Activated naive CD4-positive, alpha-beta T cell treated with anti-CD3 and anti-CD28 coated beads, Interleukin-2, amount 50 U/mL, for 72 hours (primary cell): Measurements from ENCODE around the gene OR1C1. TPM values are rescaled to one million over a fixed set of nuclear protein-coding genes. Genes with fewer than 3 reads are reported as not detected.
"Not testable (repeated sequence)": the region's sequence is repeated elsewhere in the genome, so short reads cannot be mapped to it uniquely, and the experiment has no call there.

ENCODE experiments used
- ATAC-seq, 2 donors: fragments of 150-1000 bp; cut with Tn5 transposase; 2 replicates each; pipeline ENCODE4 v1.10.0; 2021; ENCODE audit warnings: mild to moderate bottlenecking in 2 of 2, moderate library complexity in 2 of 2
- DNase-seq, 2 donors: peaks; one replicate each; pipeline ENCODE4 v3.0.0; 2021 to 2022; ENCODE audit warnings: low spot score in 2 of 2
- H3K27ac Mint-ChIP-seq, 2 donors: one replicate each; pipeline ENCODE4 v1.8.0; 2022; ENCODE audit warnings: mild to moderate bottlenecking in 2 of 2, mixed read lengths in 2 of 2
- H3K36me3 Mint-ChIP-seq, 2 donors: one replicate each; pipeline ENCODE4 v1.8.0; 2022; ENCODE audit warnings: mixed read lengths in 2 of 2
- H3K9me3 Mint-ChIP-seq, 2 donors: one replicate each; pipeline ENCODE4 v1.8.0; 2022; ENCODE audit warnings: mixed read lengths in 2 of 2
- total RNA-seq, 2 donors: library from RNA; stranded (reverse); gene quantifications; one replicate each; pipeline ENCODE4 v1.2.3, GENCODE V29; 2022

Gene OR1C1, protein sequence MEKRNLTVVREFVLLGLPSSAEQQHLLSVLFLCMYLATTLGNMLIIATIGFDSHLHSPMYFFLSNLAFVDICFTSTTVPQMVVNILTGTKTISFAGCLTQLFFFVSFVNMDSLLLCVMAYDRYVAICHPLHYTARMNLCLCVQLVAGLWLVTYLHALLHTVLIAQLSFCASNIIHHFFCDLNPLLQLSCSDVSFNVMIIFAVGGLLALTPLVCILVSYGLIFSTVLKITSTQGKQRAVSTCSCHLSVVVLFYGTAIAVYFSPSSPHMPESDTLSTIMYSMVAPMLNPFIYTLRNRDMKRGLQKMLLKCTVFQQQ
- not detected for total RNA-seq

DNA sequence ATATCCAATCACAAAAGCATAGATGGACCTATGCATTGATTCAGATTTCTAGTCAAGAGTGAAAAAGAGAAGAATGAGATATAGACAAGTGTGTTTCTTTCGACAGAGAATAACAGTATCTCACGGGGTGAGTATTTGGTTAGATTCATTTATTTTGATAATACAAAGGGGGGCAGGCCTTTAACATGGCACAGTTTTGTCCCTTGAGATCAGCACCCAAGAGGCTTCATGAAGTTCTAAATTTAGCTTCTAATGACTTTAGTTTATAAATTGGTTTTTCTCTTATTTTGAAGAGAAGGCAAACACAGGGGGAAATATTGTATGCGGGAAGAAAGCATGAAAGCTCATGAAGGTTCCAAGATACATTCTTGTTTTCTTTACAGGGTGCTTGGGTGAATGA lies at the start of gene OR1C1:
Gene OR1C1, minus strand, starts transcription at position 101 of the 400 bp plus-strand sequence. CDS start 2,150 bp downstream, outside the sequence.
- H3K9me3 Mint-ChIP-seq, result peaks cover 0 to 5% of the 10 kb centered on the region in 2 donors
- ATAC-seq, result no peak
- no peak within 1 kb of the TSS for H3K27ac Mint-ChIP-seq
- H3K36me3 Mint-ChIP-seq, result no peaks in the 10 kb centered on the region
- DNase-seq, result no peak

DNA sequence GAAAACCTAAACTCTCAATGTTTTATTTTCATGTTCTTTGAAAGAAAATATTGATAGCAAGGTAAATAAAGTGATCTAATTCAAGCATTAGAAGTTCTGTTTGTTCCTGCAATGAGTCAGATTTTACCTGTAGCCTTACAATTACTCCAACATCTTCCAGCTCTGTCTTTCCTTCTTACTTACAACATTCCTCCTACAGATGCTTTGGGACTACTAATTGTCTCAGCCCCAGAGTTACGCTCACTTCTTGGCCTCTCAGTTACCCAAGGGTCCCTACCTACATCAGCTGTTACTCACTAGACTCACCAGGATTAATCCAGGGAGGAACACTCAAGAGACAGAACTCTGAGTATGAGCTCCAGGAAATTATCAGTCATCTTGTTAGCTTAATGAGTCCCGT lies 37.2 kb upstream of the OR1C1 start:
- H3K9me3 Mint-ChIP-seq, result peaks cover 0 to 4% of the 10 kb centered on the region in 2 donors
- no peaks in the 10 kb centered on the region for H3K36me3 Mint-ChIP-seq
- no peak for ATAC-seq
- H3K27ac Mint-ChIP-seq, result no peak overlapping the region
- no peak for DNase-seq

DNA sequence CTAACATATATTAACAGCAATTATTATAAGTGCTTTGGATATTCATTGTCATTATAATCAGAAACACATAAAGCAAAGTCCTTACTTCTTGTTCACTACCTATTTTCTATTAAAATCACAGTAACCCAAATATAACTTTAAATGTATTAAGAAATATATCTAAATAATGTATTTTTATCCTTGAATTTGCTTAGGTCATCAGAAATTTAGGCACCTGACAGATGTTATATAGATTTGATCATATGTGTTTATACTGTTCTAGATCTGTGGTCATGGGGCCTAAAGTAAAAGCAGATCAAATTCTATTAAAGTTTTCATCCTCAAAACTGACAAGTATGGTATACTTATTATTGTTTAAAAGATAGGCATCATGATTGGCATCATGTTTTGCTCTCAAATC lies 9.2 kb upstream of the OR1C1 start:
- H3K36me3 Mint-ChIP-seq, result no peaks in the 10 kb centered on the region
- H3K27ac Mint-ChIP-seq, result no peak overlapping the region
- ATAC-seq, result no peak
- no peaks in the 10 kb centered on the region for H3K9me3 Mint-ChIP-seq
- no peak for DNase-seq

DNA sequence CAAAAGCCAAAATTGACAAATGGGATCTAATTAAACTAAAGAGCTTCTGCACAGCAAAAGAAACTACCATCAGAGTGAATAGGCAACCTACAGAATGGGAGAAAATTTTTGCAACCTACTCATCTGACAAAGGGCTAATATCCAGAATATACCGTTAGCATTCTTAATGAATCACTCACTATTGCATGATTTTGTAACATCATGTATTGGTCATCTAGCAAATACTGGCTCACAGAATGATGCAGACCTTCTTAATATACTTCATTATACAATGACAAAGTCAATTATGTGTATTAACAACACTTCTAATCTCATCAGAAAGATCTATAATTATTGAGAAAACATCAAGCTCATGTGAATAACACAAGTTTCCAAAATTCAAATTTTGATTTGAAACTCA lies 6.0 kb downstream of the OR1C1 start:
- H3K36me3 Mint-ChIP-seq, DNase-seq, ATAC-seq, H3K27ac Mint-ChIP-seq: not testable (repeated sequence)
- H3K9me3 Mint-ChIP-seq, result peaks cover 9 to 14% of the 10 kb centered on the region in 2 donors

DNA sequence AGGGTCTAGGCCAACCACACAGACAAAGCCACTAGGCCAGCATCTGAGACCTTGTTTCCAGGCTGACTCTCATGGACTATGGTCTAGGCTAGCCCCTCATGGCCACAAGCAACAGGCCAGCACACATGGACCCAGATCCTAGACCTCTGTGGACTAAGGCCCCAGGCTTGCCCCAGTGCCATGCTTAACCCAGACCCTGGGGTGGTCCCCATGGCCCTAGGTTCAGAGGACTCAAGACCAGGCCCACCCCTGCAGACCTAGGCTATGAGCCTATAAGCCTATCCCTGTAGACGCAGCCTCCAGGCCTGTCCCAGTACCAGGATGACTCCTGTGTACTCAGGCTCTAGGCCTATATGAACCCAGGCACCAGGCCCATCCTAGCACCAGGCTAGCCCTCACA lies 10.5 kb downstream of the OR1C1 start:
- peaks cover 0 to 6% of the 10 kb centered on the region in 2 donors for H3K36me3 Mint-ChIP-seq
- no peak for DNase-seq
- H3K9me3 Mint-ChIP-seq, result peaks cover 9 to 14% of the 10 kb centered on the region in 2 donors
- no peak overlapping the region for H3K27ac Mint-ChIP-seq
- ATAC-seq, result peak in 1 of 2 donors; percentile 7

DNA sequence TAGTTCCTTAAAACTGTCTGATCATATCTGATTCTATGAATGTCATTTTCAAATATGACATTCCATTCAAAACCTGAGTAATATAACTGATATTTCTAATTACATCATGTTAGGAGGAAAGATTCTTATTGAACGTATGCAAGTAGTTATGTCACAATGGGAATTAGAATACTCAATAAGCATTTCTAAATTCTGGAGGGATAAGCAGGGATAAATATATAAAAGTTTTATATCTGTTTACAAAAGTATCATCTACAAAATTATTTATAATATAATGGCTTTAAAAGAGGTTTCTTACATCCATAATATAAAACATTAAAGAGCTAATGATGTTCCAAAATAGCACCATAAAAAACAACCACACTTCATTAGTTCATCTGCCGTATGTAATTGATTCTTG lies 12.3 kb downstream of the OR1C1 start, which contains the start of gene OR14A2:
Gene OR14A2, minus strand, starts transcription at position 101 of the 400 bp plus-strand sequence.
- no peak for DNase-seq
- no peak for ATAC-seq
- Mint-ChIP-seq H3K9me3 (peaks cover 9 to 14% of the 10 kb centered on the region in 2 donors), H3K36me3 (peaks cover 0 to 6% of the 10 kb centered on the region in 2 donors), H3K27ac (no peak within 1 kb of the TSS)

DNA sequence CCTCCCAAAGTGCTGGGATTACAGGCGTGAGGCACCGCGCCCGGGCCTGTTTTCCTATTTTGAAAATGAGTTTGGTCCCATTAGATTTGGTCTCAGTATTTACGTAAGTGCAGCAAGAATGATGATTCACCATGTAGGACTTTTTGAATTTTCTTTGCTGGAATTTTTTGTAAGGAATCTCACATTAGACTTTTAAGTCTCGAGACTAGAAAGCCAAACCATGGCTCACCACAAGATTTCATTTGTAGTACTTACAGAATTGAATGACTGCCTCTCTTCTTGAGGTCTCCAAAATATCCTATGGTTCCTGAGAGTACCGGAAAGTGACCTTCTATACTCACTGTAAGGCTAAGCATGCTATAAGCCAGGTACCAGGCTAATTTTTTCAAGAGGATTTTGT lies 12.7 kb downstream of the OR1C1 start:
- no peak for ATAC-seq
- no peak overlapping the region for H3K27ac Mint-ChIP-seq
- H3K9me3 Mint-ChIP-seq, result peaks cover 9 to 14% of the 10 kb centered on the region in 2 donors
- no peak for DNase-seq
- H3K36me3 Mint-ChIP-seq, result peaks cover 0 to 6% of the 10 kb centered on the region in 2 donors

DNA sequence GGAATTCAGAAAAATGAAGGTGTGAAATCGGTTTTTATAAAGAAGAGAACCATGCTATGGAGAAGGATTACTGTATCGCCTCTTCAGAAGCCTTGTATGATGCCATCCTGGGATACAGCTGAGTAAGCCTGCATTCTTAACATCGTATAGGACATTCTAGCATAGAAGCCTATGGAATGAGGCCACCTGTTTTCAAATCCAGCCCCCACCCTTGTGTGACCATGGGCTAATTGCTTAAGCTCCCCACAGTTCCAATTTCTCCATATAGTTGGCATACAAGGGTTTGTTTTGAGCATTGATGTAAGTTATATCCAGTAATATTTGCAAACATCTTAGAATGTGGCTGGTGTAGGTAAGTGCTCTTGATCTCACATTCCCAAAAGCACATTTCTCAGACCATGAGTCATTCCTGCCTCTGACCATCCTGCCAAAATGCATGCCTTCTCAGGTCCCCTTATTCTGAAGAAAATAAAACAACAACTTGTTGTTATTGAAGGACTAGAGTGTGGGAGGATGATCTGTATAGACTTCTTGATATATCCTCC lies 13.9 kb downstream of the OR1C1 start:
- Mint-ChIP-seq H3K36me3 (peaks cover 0 to 6% of the 10 kb centered on the region in 2 donors), H3K27ac (no peak overlapping the region), H3K9me3 (peaks cover 9 to 14% of the 10 kb centered on the region in 2 donors)
- ATAC-seq, result no peak
- no peak for DNase-seq

DNA sequence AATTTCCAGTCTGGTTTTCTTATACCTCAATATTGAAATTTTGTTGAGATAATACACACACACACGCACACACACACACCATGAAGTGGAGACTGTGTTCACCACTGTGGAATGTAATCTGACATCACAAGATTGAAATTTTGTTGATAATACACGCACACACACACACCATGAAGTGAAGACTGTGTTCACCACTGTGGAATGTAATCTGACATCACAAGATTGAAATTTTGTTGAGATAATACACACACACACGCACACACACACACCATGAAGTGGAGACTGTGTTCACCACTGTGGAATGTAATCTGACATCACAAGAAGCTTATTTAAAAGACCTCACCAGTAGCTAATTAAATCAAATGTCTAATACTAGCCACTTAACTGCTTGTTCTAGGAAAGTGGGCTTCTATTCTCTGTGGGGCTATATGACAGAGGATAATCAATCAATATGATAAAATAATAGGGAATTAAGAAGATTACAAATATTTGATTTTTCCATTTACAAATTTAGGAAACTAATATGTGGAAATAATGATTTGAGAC lies 18.1 kb downstream of the OR1C1 start:
- not testable (repeated sequence) for ATAC-seq, H3K27ac Mint-ChIP-seq, DNase-seq

DNA sequence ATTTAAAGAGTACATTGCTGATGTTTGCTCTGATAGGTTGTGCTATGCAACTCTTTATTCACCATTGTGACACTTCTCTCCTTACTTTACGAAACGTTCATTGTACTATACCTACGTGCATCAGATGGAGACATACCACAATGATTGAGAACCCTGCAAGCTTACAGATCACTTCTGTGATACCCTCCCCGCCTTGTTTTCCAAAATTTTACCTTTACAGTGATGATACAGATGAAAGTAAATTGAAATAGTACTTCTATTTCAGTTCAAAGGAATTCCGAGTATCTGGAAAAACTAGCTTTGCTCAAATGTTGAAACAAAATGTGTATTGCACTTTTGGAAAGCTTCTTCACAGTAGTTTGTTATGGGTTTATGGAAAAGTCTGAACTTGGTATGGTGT lies 18.6 kb downstream of the OR1C1 start:
- no peak overlapping the region for H3K27ac Mint-ChIP-seq
- DNase-seq (no peak), ATAC-seq (no peak)
- H3K36me3 Mint-ChIP-seq, result no peaks in the 10 kb centered on the region
- H3K9me3 Mint-ChIP-seq, result peaks cover 0 to 2% of the 10 kb centered on the region in 2 donors

More for the DNA sequence above, 18.1 kb downstream of the OR1C1 start:
- H3K9me3 Mint-ChIP-seq, H3K36me3 Mint-ChIP-seq: not testable (repeated sequence)

DNA sequence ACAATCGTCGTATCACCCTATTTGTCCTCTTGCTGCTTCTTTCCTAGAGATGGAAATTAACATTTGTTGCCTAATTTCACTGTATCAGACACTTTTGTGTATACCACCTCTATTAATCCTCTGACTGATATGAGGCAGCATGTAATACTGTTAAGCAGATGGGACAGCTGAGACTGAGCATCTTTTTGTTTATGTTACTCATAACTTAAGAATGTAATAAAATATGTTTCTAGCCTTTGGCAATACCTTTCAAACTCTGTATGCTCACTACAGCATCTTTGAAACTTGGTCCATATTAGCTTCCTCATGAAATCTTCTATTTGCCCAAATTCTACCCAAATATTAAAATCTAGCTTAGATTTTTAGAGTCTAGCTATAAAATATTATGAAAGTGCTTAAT lies 19.6 kb downstream of the OR1C1 start:
- H3K36me3 Mint-ChIP-seq, result no peaks in the 10 kb centered on the region
- no peak overlapping the region for H3K27ac Mint-ChIP-seq
- DNase-seq (no peak), ATAC-seq (no peak)
- no peaks in the 10 kb centered on the region for H3K9me3 Mint-ChIP-seq

DNA sequence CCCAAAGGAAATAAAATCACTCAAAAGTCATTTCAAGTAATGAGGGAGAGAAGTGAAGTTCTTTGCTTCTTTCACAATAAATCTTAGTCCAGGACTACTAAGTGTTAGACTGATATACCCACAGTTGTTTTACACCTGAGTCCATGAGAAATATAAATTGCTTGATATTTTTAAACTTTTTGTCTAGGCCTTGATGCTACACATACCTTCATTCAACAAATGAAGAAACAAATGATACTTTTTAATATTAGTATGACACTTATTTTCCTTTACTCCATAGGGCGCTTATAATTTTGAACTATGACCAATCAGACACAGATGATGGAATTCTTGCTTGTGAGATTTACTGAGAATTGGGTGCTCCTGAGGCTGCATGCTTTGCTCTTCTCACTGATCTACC lies 22.0 kb downstream of the OR1C1 start, which contains the start of gene OR14K1:
Gene OR14K1, plus strand, starts transcription at position 301 of the 400 bp plus-strand sequence. Its CDS starts 0 bp downstream, at position 301.
- ATAC-seq (no peak), DNase-seq (no peak)
- Mint-ChIP-seq H3K27ac (no peak within 1 kb of the TSS), H3K9me3 (peaks cover 3% of the 10 kb centered on the region in 2 donors), H3K36me3 (no peaks in the 10 kb centered on the region)

DNA sequence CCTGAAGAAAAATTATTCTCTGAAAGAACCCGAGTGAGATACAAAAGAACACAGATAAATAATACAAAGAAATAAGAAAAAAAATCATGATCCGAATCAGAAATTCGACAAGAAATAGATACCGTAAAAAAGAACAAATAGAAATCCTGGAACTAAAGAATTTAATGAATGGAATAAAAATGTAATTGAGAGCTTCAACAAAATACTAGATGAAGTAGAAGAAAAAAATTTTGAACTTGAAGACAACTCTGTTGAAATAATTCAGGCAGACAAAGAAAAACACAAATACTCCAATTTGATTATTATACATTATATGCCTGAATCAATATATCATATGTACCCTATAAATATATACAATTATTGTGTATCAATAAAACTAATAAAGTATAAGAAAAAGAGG lies 39.1 kb downstream of the OR1C1 start:
- ATAC-seq (no peak), DNase-seq (no peak)
- H3K27ac Mint-ChIP-seq, result no peak overlapping the region
- H3K36me3 Mint-ChIP-seq, result peaks cover 0 to 4% of the 10 kb centered on the region in 2 donors
- H3K9me3 Mint-ChIP-seq, result peaks cover 6 to 15% of the 10 kb centered on the region in 2 donors

DNA sequence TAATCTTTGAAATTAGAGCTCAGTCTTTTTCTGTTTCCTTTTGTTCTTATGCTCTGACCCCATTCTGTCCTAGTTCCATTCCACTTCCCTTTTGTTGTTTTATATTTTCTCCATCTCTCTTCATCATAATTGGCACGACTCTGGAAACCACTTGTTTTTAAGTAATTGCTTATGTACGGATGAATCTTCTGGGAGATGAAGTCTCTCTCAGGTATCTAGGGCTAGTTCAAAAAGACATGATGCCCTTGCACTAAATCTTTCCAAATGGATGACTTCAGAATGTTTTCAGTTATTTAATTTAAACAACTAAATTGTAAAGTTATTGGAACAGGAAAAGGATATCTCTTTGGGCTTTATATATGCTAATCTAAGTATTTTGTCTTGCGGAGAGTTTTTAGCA lies 43.8 kb downstream of the OR1C1 start, which contains the start of gene OR6F1:
Gene OR6F1, minus strand, starts transcription at position 101 of the 400 bp plus-strand sequence. CDS start 3,891 bp downstream, outside the sequence.
- peaks cover 5 to 6% of the 10 kb centered on the region in 2 donors for H3K9me3 Mint-ChIP-seq
- no peak for ATAC-seq
- no peak within 1 kb of the TSS for H3K27ac Mint-ChIP-seq

DNA sequence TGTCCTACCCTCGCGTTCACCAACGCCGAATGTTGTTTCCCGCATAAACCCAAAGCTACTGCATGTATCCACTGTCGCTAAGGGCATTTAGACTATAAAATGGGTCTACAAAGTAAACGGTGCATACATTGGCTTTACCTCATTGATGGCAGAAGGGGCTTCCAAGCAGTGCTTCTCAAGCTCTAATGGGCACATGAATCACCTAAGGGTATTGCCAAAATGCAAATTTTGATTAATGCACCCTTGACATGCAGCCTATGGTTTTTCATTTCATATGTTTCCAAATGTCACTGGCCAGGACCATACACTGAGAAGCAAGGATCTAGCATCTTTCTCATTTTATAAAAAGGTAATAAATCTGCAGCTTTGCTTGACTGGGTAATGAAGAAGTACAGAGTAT lies 46.6 kb downstream of the OR1C1 start:
- no peaks in the 10 kb centered on the region for H3K36me3 Mint-ChIP-seq
- ATAC-seq, result no peak

More for the DNA sequence above, 43.8 kb downstream of the OR1C1 start, which contains the start of gene OR6F1:
- DNase-seq, result no peak
- H3K36me3 Mint-ChIP-seq, result peaks cover 0 to 4% of the 10 kb centered on the region in 2 donors

DNA sequence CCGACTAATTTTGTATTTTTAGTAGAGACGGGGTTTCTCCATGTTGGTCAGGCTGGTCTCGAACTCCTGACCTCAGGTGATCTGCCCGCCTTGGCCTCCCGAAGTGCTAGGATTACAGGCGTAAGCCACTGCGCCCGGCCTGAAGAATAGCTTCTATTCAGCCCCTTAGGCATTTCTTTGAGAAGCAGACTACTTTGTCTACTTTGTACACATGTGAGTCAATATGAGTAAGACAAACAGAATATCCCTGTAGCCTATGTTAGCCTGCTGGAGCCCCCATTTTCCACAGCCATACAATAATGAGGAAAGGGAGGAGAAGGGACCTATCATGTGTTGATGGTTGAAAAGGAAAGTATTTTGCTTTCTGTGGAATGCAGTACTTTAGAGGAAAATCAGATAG lies 49.7 kb downstream of the OR1C1 start:
- not testable (repeated sequence) for DNase-seq, H3K27ac Mint-ChIP-seq, ATAC-seq, H3K36me3 Mint-ChIP-seq, H3K9me3 Mint-ChIP-seq

More for the DNA sequence above, 46.6 kb downstream of the OR1C1 start:
- no peak for DNase-seq
- H3K9me3 Mint-ChIP-seq, result no peaks in the 10 kb centered on the region
- H3K27ac Mint-ChIP-seq, result no peak overlapping the region
